Measurements from ENCODE around the gene CCDC88C. TPM values are rescaled to one million over a fixed set of nuclear protein-coding genes. Genes with fewer than 3 reads are reported as not detected.

The CCDC88C gene
- total RNA-seq, 1 donor from 2014 or later, result 68.0 TPM

DNA sequence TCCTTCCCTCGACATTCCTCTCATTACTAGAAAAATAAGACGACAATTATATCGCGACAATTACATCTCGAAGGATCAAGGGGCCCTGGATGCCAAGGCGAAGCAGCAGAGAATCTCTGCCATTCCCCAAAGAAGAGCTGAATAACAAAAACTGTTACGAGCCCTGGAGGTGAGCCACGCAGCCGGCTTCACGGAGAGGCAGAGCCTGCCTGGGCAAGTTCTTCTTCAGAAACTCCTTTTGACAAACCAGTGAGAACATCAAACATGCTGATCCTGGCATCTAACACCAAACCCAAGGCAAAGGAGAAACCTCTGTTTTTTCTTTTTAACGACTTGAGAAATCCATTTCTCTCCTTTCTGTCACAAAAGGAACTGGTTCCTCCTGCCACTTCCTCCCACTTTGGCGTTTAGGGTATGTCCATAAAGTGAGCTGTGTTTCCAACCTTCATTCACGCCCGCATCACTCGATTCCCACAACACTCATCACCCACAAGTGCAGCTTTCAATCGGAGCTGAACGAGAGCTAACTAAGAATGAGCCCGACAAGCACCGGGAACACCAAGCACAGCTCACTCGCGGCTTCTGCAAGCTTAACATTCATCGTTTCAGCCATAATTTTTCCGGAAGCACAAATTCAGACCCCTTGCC, 21.5 kb downstream of the CCDC88C start:
- TF ChIP-seq, protein P1, sequence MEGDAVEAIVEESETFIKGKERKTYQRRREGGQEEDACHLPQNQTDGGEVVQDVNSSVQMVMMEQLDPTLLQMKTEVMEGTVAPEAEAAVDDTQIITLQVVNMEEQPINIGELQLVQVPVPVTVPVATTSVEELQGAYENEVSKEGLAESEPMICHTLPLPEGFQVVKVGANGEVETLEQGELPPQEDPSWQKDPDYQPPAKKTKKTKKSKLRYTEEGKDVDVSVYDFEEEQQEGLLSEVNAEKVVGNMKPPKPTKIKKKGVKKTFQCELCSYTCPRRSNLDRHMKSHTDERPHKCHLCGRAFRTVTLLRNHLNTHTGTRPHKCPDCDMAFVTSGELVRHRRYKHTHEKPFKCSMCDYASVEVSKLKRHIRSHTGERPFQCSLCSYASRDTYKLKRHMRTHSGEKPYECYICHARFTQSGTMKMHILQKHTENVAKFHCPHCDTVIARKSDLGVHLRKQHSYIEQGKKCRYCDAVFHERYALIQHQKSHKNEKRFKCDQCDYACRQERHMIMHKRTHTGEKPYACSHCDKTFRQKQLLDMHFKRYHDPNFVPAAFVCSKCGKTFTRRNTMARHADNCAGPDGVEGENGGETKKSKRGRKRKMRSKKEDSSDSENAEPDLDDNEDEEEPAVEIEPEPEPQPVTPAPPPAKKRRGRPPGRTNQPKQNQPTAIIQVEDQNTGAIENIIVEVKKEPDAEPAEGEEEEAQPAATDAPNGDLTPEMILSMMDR (IDR thresholded peaks at IDR 0.05; ENCODE audit: partially characterized antibody, unreplicated experiment), result no peak
- H3K9me3 Mint-ChIP-seq (ENCODE audit: unreplicated experiment), result peaks cover 10% of the 10 kb centered on the region
- H3K4me3 Mint-ChIP-seq (ENCODE audit: unreplicated experiment), result peak overlapping the region; percentile 38
- DNase-seq, result no peak
- H3K4me1 Mint-ChIP-seq (ENCODE audit: low read depth, unreplicated experiment), result peaks cover 53% of the 10 kb centered on the region
- no peaks in the 10 kb centered on the region for H3K36me3 Mint-ChIP-seq (ENCODE audit: unreplicated experiment)
- H3K27me3 Mint-ChIP-seq (ENCODE audit: unreplicated experiment), result peaks cover 10% of the 10 kb centered on the region
- H3K27ac Mint-ChIP-seq (ENCODE audit: unreplicated experiment), result no peak overlapping the region

DNA sequence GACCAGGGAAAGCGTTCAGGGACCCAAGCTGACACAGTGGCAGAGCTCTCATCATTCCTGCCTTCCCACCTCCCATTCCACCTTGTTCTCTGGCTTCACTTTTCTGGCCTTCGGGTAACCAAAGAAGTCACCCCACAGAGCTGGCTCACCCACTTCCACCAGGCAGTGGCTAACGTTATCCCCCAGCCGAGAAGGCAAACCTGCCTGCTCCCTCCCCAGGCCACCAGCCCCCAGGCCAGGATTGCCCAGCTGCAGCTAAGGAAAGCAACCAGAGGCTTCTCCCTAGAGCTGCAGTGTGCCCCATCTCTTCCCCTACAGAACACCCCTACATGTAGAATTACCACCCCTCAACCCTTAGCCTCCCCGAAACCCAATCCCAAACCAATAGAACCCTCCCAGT, 22.2 kb downstream of the CCDC88C start:
- DNase-seq, result no peak
- Mint-ChIP-seq H3K36me3 (ENCODE audit: unreplicated experiment) (no peaks in the 10 kb centered on the region), H3K27me3 (ENCODE audit: unreplicated experiment) (peaks cover 12% of the 10 kb centered on the region), H3K9me3 (ENCODE audit: unreplicated experiment) (peaks cover 11% of the 10 kb centered on the region), H3K4me1 (ENCODE audit: low read depth, unreplicated experiment) (peaks cover 53% of the 10 kb centered on the region), H3K27ac (ENCODE audit: unreplicated experiment) (peak overlapping the region; percentile 11), H3K4me3 (ENCODE audit: unreplicated experiment) (peak overlapping the region; percentile 38)
- TF ChIP-seq, protein P1 (IDR thresholded peaks at IDR 0.05; ENCODE audit: partially characterized antibody, unreplicated experiment), result no peak

DNA sequence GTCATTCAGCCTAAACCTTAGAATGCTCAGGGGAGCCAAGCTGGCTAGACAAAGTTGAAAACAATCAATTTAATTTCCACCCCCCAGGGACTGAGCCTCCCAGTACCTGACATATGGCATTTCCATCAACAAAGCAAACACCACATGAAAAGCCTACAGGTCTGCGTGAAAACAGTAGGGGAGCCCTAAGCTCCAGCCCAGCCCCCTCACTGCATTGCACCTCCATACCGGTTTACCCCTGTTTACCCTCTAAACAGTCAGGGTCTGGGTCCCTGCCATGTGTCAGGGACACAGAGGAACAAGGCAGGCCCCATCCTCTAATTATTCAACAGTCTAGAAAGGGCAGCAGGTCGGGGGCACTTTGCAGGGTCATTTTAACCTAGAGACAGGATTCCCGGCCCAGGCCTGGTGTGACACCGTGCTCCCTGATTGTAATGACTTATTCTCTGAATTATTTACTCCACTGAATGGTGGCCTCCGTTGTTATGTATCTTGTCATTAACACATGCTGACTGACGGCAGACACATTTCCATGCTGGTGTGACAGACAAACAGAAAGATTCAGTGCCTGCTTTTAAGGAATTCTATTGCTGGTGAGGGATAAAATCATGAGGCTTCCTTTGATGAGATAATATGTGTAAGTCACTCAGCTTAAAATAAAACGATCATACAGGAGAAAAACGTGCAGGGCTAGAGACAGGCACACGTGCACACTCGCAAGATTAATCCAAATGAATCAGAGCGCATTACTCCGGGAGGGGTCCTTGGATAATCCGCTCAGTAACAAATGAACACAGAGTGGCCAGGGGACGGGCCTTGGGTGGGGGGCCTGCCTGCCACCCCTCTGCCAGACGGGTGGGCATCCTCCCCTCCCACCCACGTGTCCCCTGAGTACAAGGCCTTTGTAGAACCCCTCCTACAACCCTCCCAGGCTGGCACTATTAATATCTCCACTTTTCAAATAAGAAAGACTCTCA, 23.2 kb downstream of the CCDC88C start:
- peak overlapping the region; percentile 13 for H3K4me3 Mint-ChIP-seq (ENCODE audit: unreplicated experiment)
- H3K9me3 Mint-ChIP-seq (ENCODE audit: unreplicated experiment), result peaks cover 12% of the 10 kb centered on the region
- peaks cover 13% of the 10 kb centered on the region for H3K27me3 Mint-ChIP-seq (ENCODE audit: unreplicated experiment)
- H3K36me3 Mint-ChIP-seq (ENCODE audit: unreplicated experiment), result no peaks in the 10 kb centered on the region
- TF ChIP-seq, protein P1 (IDR thresholded peaks at IDR 0.05; ENCODE audit: partially characterized antibody, unreplicated experiment), result no peak
- peaks cover 55% of the 10 kb centered on the region for H3K4me1 Mint-ChIP-seq (ENCODE audit: low read depth, unreplicated experiment)
- peak overlapping the region; percentile 14 for H3K27ac Mint-ChIP-seq (ENCODE audit: unreplicated experiment)
- no peak for DNase-seq

DNA sequence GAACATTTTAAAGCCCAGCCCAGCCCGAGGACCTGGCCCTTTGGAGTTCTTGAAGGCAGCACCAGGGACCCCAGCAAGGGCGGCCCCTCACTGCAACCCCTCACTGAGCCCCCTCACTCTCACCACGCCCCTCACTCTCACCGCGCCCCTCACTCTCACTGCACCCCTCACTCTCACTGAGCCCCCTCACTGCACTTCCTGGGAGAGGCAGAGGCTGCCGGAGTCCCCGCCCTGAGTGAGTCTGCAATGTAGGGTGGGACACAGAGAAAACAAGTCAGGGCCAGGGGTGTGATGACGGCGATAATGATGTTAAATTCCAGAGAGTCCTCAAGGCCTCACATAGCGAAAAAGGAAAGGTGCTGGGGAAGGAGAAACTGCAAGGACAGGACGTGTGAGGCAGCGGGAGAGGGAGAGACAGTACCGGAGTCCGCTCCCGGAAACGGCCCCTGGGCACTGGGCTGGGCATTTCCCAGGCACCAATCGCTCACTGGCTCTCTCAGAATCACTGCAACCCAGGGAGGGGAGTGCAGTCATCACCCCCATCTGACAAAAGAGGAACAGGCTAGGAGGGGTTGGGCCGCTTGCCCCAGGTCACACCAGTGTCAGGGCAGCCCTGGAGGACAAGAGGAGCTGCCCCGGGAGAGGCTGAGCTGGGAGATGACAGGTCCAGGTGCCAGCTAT, 24.9 kb downstream of the CCDC88C start:
- Mint-ChIP-seq H3K27ac (ENCODE audit: unreplicated experiment) (peak overlapping the region; percentile 48), H3K4me1 (ENCODE audit: low read depth, unreplicated experiment) (peaks cover 61% of the 10 kb centered on the region), H3K9me3 (ENCODE audit: unreplicated experiment) (peaks cover 19% of the 10 kb centered on the region), H3K36me3 (ENCODE audit: unreplicated experiment) (no peaks in the 10 kb centered on the region), H3K27me3 (ENCODE audit: unreplicated experiment) (peaks cover 22% of the 10 kb centered on the region), H3K4me3 (ENCODE audit: unreplicated experiment) (no peak overlapping the region)
- TF ChIP-seq, protein P1 (IDR thresholded peaks at IDR 0.05; ENCODE audit: partially characterized antibody, unreplicated experiment), result no peak
- no peak for DNase-seq

All from glutamatergic neuron (in vitro differentiated cells).